ENCODE results near the gene ZNHIT1.

DNA sequence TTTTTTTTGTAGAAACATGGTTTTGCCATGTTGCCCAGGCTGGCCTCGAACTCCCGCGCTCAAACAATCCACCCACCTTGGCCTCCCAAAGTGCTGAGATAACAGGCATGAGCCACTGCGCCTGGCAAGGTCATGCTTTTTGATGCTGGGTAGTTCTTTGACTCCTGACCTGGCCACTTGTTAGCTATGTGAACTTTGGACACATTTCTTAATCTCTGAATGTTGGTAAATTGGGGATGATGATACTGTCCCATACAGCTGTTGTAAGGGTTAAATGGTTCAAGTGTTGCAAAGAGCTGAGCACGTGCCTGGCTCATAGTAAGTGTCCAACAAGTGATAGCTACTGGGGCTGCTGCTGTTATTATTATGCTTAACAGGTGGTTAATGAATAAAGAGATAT lies 2.3 kb downstream of the ZNHIT1 start:
- no peak for TF ChIP-seq POLR2A (IDR thresholded peaks at IDR 0.05)
- TF ChIP-seq, protein P1, sequence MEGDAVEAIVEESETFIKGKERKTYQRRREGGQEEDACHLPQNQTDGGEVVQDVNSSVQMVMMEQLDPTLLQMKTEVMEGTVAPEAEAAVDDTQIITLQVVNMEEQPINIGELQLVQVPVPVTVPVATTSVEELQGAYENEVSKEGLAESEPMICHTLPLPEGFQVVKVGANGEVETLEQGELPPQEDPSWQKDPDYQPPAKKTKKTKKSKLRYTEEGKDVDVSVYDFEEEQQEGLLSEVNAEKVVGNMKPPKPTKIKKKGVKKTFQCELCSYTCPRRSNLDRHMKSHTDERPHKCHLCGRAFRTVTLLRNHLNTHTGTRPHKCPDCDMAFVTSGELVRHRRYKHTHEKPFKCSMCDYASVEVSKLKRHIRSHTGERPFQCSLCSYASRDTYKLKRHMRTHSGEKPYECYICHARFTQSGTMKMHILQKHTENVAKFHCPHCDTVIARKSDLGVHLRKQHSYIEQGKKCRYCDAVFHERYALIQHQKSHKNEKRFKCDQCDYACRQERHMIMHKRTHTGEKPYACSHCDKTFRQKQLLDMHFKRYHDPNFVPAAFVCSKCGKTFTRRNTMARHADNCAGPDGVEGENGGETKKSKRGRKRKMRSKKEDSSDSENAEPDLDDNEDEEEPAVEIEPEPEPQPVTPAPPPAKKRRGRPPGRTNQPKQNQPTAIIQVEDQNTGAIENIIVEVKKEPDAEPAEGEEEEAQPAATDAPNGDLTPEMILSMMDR (IDR thresholded peaks at IDR 0.05), result no peak

Measured in prostate gland (tissue), 2 donors.